Neural crest cell (in vitro differentiated cells): Measurements from ENCODE around the gene SPSB4. TPM values are rescaled to one million over a fixed set of nuclear protein-coding genes. Genes with fewer than 3 reads are reported as not detected.

Experiments used
- DNase-seq: peaks from one replicate; pipeline ENCODE4 v3.0.0; 2021; ENCODE audit warnings: low read depth, mixed read lengths, low spot score
- H3K27ac Mint-ChIP-seq: one replicate; pipeline ENCODE4 v1.8.0; 2021; ENCODE audit warnings: mild to moderate bottlenecking, mixed read lengths; ENCODE audit not compliant: unreplicated experiment
- H3K27me3 Mint-ChIP-seq: 2 replicates; pipeline ENCODE4 v1.8.0; 2021; ENCODE audit warnings: low read depth, mild to moderate bottlenecking, mixed read lengths
- H3K36me3 Mint-ChIP-seq: 2 replicates; pipeline ENCODE4 v1.8.0; 2021; ENCODE audit warnings: low read depth, mild to moderate bottlenecking, mixed read lengths
- H3K4me1 Mint-ChIP-seq: 2 replicates; pipeline ENCODE4 v1.8.0; 2021; ENCODE audit warnings: mixed read lengths
- H3K4me3 Mint-ChIP-seq: one replicate; pipeline ENCODE4 v1.8.0; 2021; ENCODE audit warnings: mild to moderate bottlenecking, mixed read lengths
- H3K9me3 Mint-ChIP-seq: 2 replicates; pipeline ENCODE4 v1.8.0; 2021; ENCODE audit warnings: mixed read lengths
- total RNA-seq: library from RNA; stranded (reverse); gene quantifications from 2 replicates; pipeline ENCODE4 v1.2.1, GENCODE V29; 2021
- TF ChIP-seq, protein P1 (sequence below): fragments of 200-600 bp; sonication (generic); conservative IDR thresholded peaks from 2 replicates; pipeline ENCODE4 v1.5.0; 2021; ENCODE audit warnings: antibody characterized with exemption, mild to moderate bottlenecking

Gene SPSB4
- total RNA-seq, 1 donor from 2014 or later = 35.1 TPM

DNA sequence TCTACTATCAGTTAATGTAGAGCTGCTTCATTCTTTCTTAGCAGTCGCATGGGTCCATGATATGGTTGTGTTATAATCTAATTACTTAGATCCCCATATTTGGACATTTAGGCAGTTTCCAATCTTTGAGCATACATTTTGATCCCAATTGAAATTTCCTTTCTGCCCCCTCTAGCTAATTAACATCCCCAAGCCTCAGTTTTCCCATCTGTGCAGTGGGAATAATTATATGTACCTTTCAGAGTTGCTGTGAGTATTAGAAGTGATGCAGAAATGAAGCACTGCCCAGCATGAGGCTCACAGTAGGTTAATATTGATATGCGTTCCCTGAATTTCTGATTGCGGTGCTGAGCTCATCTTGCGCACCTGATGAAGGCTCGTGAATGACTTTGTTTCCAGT, 21.8 kb downstream of the SPSB4 start:
- Mint-ChIP-seq H3K9me3 (no peaks in the 10 kb centered on the region), H3K36me3 (peaks cover 2% of the 10 kb centered on the region), H3K4me3 (peak overlapping the region; percentile 19), H3K27me3 (peaks cover 4% of the 10 kb centered on the region), H3K4me1 (peaks cover 91% of the 10 kb centered on the region), H3K27ac (peak overlapping the region; percentile 23)
- TF ChIP-seq, protein P1, sequence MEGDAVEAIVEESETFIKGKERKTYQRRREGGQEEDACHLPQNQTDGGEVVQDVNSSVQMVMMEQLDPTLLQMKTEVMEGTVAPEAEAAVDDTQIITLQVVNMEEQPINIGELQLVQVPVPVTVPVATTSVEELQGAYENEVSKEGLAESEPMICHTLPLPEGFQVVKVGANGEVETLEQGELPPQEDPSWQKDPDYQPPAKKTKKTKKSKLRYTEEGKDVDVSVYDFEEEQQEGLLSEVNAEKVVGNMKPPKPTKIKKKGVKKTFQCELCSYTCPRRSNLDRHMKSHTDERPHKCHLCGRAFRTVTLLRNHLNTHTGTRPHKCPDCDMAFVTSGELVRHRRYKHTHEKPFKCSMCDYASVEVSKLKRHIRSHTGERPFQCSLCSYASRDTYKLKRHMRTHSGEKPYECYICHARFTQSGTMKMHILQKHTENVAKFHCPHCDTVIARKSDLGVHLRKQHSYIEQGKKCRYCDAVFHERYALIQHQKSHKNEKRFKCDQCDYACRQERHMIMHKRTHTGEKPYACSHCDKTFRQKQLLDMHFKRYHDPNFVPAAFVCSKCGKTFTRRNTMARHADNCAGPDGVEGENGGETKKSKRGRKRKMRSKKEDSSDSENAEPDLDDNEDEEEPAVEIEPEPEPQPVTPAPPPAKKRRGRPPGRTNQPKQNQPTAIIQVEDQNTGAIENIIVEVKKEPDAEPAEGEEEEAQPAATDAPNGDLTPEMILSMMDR = no peak
- no peak for DNase-seq

DNA sequence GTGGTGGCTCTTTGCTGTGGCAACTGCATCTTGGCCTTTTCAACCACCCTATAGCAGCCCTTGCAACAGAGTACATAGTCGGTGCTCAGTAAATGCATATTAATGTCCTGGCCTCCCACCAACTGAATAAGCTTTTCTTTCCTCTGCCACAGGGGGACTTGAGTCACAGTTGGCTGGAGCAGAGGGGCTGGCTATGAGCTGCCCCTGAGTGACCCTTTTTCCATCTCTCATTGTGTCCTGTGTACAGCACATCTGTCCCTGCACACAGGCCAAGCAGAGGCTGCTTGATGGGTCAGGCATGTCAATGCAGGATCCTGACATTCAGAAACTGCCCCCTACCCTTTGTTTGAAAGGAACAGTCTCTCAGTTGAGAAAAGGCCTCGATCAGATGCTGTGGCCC, 22.4 kb downstream of the SPSB4 start:
- Mint-ChIP-seq H3K9me3 (no peaks in the 10 kb centered on the region), H3K27ac (peak overlapping the region; percentile 91)

DNA sequence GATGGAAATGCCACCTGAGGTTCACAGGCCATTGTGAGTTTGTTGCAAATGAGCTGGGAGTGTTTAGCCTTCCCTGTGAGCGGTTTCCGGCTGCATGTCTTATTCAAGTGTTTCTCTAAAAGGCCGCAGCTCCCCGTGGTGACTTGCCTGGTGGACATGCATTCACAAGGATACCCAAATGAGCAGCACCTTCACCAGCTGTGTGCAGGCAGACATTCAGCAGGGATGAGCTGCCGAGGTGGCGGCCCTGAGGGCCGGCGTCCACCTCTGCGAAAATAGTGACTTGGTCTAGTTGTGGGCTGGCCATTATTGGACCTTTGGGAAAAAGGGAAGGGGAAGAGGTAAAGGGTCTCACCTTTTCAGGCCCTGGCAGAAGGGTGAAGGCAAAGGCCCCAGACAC, 23.4 kb downstream of the SPSB4 start:
- H3K27me3 Mint-ChIP-seq = peaks cover 4% of the 10 kb centered on the region
- no peaks in the 10 kb centered on the region for H3K9me3 Mint-ChIP-seq
- TF ChIP-seq, protein P1 = no peak
- peak overlapping the region; percentile 90 for H3K27ac Mint-ChIP-seq
- no peaks in the 10 kb centered on the region for H3K36me3 Mint-ChIP-seq
- peaks cover 96% of the 10 kb centered on the region for H3K4me1 Mint-ChIP-seq
- peak overlapping the region; percentile 78 for H3K4me3 Mint-ChIP-seq
- DNase-seq = no peak

More for the DNA sequence above, 22.4 kb downstream of the SPSB4 start:
- Mint-ChIP-seq H3K4me1 (peaks cover 96% of the 10 kb centered on the region), H3K36me3 (peaks cover 2% of the 10 kb centered on the region), H3K4me3 (peak overlapping the region; percentile 64), H3K27me3 (peaks cover 4% of the 10 kb centered on the region)
- DNase-seq = peak; percentile 46
- TF ChIP-seq, protein P1 = no peak

DNA sequence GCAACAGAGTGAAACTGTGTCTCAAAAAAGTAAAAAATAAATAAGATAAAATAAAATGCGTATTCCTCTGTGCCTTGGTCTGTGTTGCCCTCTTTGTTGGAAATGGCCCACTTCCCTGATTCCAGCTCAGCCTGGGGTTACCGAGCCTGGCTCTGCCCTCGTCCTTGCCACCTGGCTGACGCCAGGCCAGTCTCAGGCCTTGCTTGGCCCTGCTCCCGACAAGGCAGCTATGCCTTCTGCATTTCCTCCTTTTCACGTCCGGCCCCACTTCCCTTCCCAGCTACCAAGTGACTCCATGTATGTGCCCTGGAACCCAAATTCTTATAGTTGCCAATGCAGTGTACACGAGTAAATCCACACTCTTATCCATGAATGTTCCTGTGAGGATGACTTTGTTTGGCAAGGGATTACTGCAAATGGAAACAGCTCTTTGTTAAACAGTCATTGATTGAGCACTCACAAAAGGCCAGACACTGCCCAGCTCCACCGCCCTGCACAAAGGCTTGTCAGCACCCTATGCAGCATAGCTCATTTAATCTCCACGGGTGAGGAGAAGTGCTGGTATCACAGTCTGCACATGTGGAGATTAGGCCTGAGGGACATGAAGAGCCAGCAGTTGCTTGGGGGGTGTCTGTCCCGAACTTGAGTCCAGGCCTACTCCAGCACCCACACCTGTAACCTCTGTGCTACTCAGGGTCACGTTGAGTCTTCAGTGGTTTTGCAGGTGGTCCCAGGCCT, 25.1 kb downstream of the SPSB4 start:
- no peaks in the 10 kb centered on the region for H3K36me3 Mint-ChIP-seq
- DNase-seq = no peak
- peak overlapping the region; percentile 65 for H3K4me3 Mint-ChIP-seq
- peak overlapping the region; percentile 98 for H3K27ac Mint-ChIP-seq
- H3K9me3 Mint-ChIP-seq = no peaks in the 10 kb centered on the region
- peaks cover under 1% of the 10 kb centered on the region for H3K27me3 Mint-ChIP-seq
- peaks cover 92% of the 10 kb centered on the region for H3K4me1 Mint-ChIP-seq
- TF ChIP-seq, protein P1 = no peak

DNA sequence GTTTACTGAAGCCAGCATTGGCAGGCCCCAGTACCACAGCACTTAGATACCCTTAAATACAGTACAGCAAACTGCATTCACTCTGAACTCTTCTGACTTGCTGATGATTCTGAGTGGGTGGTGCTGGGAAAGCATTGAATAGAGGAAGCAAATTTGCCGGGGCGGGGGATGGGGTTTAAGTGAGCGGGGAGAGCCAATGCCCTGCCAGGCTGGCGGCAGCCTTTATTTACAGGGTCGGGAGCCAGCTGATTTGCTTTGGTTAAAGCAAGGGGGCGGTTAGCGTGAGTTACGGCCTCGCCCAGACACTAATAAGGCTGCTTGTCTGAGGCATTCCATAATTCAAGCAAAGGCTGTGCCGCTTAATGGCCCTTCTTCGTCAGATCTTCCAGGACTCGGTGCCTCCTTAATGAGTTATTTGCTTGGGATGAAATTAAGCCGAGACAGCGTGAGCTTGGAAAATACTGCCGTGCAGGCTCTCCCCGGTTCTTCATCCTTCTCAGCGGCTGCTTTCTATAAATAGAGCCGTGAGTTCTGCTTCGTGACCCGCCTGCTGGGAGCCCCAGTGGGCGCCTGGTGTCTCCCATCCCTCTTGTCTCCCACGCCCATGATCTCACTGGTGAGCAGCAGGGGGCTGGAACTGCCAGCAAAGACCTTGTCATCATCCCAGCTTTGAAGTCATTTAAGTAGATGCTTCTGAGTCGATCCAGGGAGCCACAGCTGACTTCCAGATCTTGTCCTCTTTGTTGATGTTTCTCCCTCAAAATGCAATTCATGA, 25.8 kb downstream of the SPSB4 start:
- Mint-ChIP-seq H3K27me3 (no peaks in the 10 kb centered on the region), H3K4me1 (peaks cover 92% of the 10 kb centered on the region), H3K9me3 (no peaks in the 10 kb centered on the region), H3K36me3 (no peaks in the 10 kb centered on the region), H3K27ac (peak overlapping the region; percentile 98), H3K4me3 (peak overlapping the region; percentile 65)
- DNase-seq = peak; percentile 53
- TF ChIP-seq, protein P1 = no peak
